Activated naive CD8-positive, alpha-beta T cell treated with anti-CD3 and anti-CD28 coated beads, Interleukin-2, amount 10 ng/mL, durations not matched to agents 7 days and 5 days (primary cell): Measurements from ENCODE around the gene CIAO2B. TPM values are rescaled to one million over a fixed set of nuclear protein-coding genes. Genes with fewer than 3 reads are reported as not detected.
"Not testable (repeated sequence)": the region's sequence is repeated elsewhere in the genome, so short reads cannot be mapped to it uniquely, and the experiment has no call there.

Experiments used
- ATAC-seq: fragments of 150-1000 bp; cut with Tn5 transposase; one replicate; pipeline ENCODE4 v1.10.0; 2021; ENCODE audit warnings: low read depth, moderate library complexity
- POLR2A ChIA-PET: fragments of 350-600 bp; sonication (Branson Sonifier 250); formaldehyde crosslinking; loops from one replicate; lab custom pipeline; 2021; ENCODE audit warnings: antibody characterized with exemption; lab: Charles Lee
- DNase-seq: peaks from one replicate; pipeline ENCODE4 v3.0.0; 2021
- H3K27ac Mint-ChIP-seq: one replicate; pipeline ENCODE4 v1.8.0; 2022; ENCODE audit warnings: mild to moderate bottlenecking, mixed read lengths
- H3K27me3 Mint-ChIP-seq: one replicate; pipeline ENCODE4 v1.8.0; 2022; ENCODE audit warnings: mild to moderate bottlenecking, moderate library complexity, mixed read lengths
- H3K36me3 Mint-ChIP-seq: one replicate; pipeline ENCODE4 v1.8.0; 2021; ENCODE audit warnings: mild to moderate bottlenecking, mixed read lengths
- H3K4me1 Mint-ChIP-seq: one replicate; pipeline ENCODE4 v1.8.0; 2021; ENCODE audit warnings: mixed read lengths
- H3K4me3 Mint-ChIP-seq: one replicate; pipeline ENCODE4 v1.8.0; 2022; ENCODE audit warnings: mild to moderate bottlenecking, moderate library complexity, mixed read lengths
- H3K9me3 Mint-ChIP-seq: one replicate; pipeline ENCODE4 v1.8.0; 2021; ENCODE audit warnings: mixed read lengths
- total RNA-seq, 2 experiments: library from RNA; stranded (reverse); gene quantifications; one replicate each; pipeline ENCODE4 v1.2.3, GENCODE V29; 2021

Gene CIAO2B
- total RNA-seq, 2 experiments from 2014 or later, result 98.0 to 106 TPM

- POLR2A ChIA-PET, result no interaction called here
- H3K4me3 Mint-ChIP-seq, result no peak overlapping the region
- no peak for ATAC-seq
- peaks cover 4% of the 10 kb centered on the region for H3K4me1 Mint-ChIP-seq
- DNase-seq, result no peak
- H3K36me3 Mint-ChIP-seq, result no peaks in the 10 kb centered on the region
- H3K9me3 Mint-ChIP-seq, result no peaks in the 10 kb centered on the region
- no peak overlapping the region for H3K27ac Mint-ChIP-seq
- H3K27me3 Mint-ChIP-seq, result peaks cover 3% of the 10 kb centered on the region
Observed at GRCh38 chr16:66899945-66900710, 34.1 kb downstream of the CIAO2B start.

- DNase-seq (no peak), ATAC-seq (no peak)
- Mint-ChIP-seq H3K4me1 (peaks cover 5% of the 10 kb centered on the region), H3K27ac (no peak overlapping the region), H3K36me3 (no peaks in the 10 kb centered on the region), H3K27me3 (peaks cover 3% of the 10 kb centered on the region), H3K9me3 (no peaks in the 10 kb centered on the region), H3K4me3 (no peak overlapping the region)
- POLR2A ChIA-PET, result no interaction called here
Observed at GRCh38 chr16:66899310-66899944, 34.8 kb downstream of the CIAO2B start.

DNA sequence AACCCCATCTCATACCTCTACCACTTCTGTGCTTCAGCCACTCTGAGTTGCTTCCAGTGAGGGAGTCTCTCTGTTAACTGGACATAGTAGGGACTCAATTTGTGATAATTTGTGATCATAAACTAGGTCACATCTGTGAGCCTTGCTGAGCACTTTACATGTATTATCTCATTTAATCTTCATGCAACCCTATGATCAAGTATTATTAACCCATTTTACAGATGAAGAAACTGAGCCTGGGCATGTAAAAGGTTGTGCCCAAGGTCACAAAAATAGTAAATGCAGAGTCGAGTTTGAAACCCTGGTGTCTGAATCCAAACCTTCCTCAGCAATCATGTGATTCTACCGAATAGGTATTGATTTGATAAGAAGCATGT is 35.3 kb downstream of the CIAO2B start:
- H3K36me3 Mint-ChIP-seq, result no peaks in the 10 kb centered on the region
- DNase-seq (no peak), ATAC-seq (no peak)
- H3K27me3 Mint-ChIP-seq, result peaks cover 3% of the 10 kb centered on the region
- peak overlapping the region; percentile 27 for H3K27ac Mint-ChIP-seq
- no peaks in the 10 kb centered on the region for H3K9me3 Mint-ChIP-seq
- peaks cover 6% of the 10 kb centered on the region for H3K4me1 Mint-ChIP-seq
- no peak overlapping the region for H3K4me3 Mint-ChIP-seq
- POLR2A ChIA-PET, result no interaction called here

DNA sequence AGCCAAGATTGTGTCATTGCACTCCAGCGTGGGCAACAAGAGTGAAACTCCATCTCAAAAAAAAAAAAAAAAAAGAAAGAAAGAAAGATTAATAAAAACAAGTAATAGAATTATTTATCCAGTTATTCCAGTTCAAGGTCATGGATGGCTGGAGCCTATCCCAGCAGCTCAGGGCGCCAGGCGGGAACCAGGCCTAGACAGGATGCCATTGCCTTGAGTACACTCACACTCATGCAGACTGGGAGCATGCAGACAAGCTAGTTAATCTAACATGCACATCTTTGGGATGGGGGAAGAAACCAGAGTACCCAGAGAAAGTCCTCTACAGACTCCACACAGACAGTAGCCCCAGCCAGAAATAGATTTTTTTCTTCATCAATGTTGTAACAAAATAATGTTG is 36.0 kb downstream of the CIAO2B start:
- Mint-ChIP-seq H3K27me3 (peaks cover 3% of the 10 kb centered on the region), H3K9me3 (no peaks in the 10 kb centered on the region), H3K36me3 (no peaks in the 10 kb centered on the region), H3K4me3 (no peak overlapping the region), H3K4me1 (peaks cover 7% of the 10 kb centered on the region), H3K27ac (no peak overlapping the region)
- DNase-seq (no peak), ATAC-seq (no peak)
- POLR2A ChIA-PET, result no interaction called here

- ATAC-seq, H3K36me3 Mint-ChIP-seq, H3K27me3 Mint-ChIP-seq, H3K9me3 Mint-ChIP-seq, POLR2A ChIA-PET, H3K27ac Mint-ChIP-seq, DNase-seq, H3K4me3 Mint-ChIP-seq: not testable (repeated sequence)
- H3K4me1 Mint-ChIP-seq, result peaks cover 15% of the 10 kb centered on the region
Observed at GRCh38 chr16:66896682-66897081, 37.5 kb downstream of the CIAO2B start.

- Mint-ChIP-seq H3K27ac (peak overlapping the region; percentile 3), H3K4me1 (peaks cover 15% of the 10 kb centered on the region), H3K27me3 (peaks cover 3% of the 10 kb centered on the region), H3K36me3 (peaks cover 2% of the 10 kb centered on the region), H3K4me3 (no peak overlapping the region), H3K9me3 (no peaks in the 10 kb centered on the region)
- ATAC-seq (no peak), DNase-seq (no peak)
- POLR2A ChIA-PET, result interaction anchor here (1.0 to 1.8 kb wide), 3 partner anchors 16 to 36 kb away, joined by 3 to 7 read pairs (median 4); partner anchors contain the start of gene PDP2
Observed at GRCh38 chr16:66895999-66896398, 38.2 kb downstream of the CIAO2B start.

- no peak for DNase-seq
- Mint-ChIP-seq H3K4me1 (peaks cover 15% of the 10 kb centered on the region), H3K9me3 (no peaks in the 10 kb centered on the region), H3K27me3 (peaks cover 3% of the 10 kb centered on the region), H3K4me3 (no peak overlapping the region), H3K27ac (no peak overlapping the region), H3K36me3 (peaks cover 2% of the 10 kb centered on the region)
- POLR2A ChIA-PET, result interaction anchor here (1.0 to 1.8 kb wide), 3 partner anchors 15 to 36 kb away, joined by 3 to 7 read pairs (median 4); partner anchors contain the start of gene PDP2
- no peak for ATAC-seq
Observed at GRCh38 chr16:66895689-66895979, 38.6 kb downstream of the CIAO2B start.

GRCh38 chr16:66894948-66895688 is 39.1 kb downstream of the CIAO2B start:
- peak; percentile 91 for ATAC-seq
- no peak overlapping the region for H3K27ac Mint-ChIP-seq
- POLR2A ChIA-PET, result interaction anchor here (1.0 to 1.8 kb wide), 3 partner anchors 15 to 37 kb away, joined by 3 to 7 read pairs (median 4); partner anchors contain the start of gene PDP2

GRCh38 chr16:66894055-66894454 is 40.1 kb downstream of the CIAO2B start:
- Mint-ChIP-seq H3K27ac (peak overlapping the region; percentile 65), H3K36me3 (peaks cover 2% of the 10 kb centered on the region)
- DNase-seq, result no peak

More at GRCh38 chr16:66894948-66895688, 39.1 kb downstream of the CIAO2B start:
- Mint-ChIP-seq H3K36me3 (peaks cover 2% of the 10 kb centered on the region), H3K9me3 (no peaks in the 10 kb centered on the region), H3K4me1 (peaks cover 15% of the 10 kb centered on the region), H3K4me3 (no peak overlapping the region), H3K27me3 (peaks cover 3% of the 10 kb centered on the region)
- peak; percentile 64 for DNase-seq

GRCh38 chr16:66891797-66892196 is 42.4 kb downstream of the CIAO2B start:
- no peak for ATAC-seq
- no peaks in the 10 kb centered on the region for H3K27me3 Mint-ChIP-seq
- no peak overlapping the region for H3K4me3 Mint-ChIP-seq
- H3K9me3 Mint-ChIP-seq, result no peaks in the 10 kb centered on the region
- no peak overlapping the region for H3K27ac Mint-ChIP-seq
- peaks cover 19% of the 10 kb centered on the region for H3K4me1 Mint-ChIP-seq
- POLR2A ChIA-PET, result interaction anchor here (0.9 to 1.2 kb wide), 4 partner anchors 10 to 17 kb away, joined by 3 to 5 read pairs (median 3); no protein-coding TSS in a partner anchor
- peaks cover 8% of the 10 kb centered on the region for H3K36me3 Mint-ChIP-seq
- DNase-seq, result no peak

More at GRCh38 chr16:66894055-66894454, 40.1 kb downstream of the CIAO2B start:
- Mint-ChIP-seq H3K4me3 (no peak overlapping the region), H3K4me1 (peaks cover 13% of the 10 kb centered on the region), H3K9me3 (no peaks in the 10 kb centered on the region), H3K27me3 (peaks cover 3% of the 10 kb centered on the region)
- ATAC-seq, result no peak
- POLR2A ChIA-PET, result interaction anchor here (0.6 to 1.8 kb wide), 4 partner anchors 14 to 21 kb away, joined by 3 to 7 read pairs (median 4); partner anchors contain the start of gene PDP2

DNA sequence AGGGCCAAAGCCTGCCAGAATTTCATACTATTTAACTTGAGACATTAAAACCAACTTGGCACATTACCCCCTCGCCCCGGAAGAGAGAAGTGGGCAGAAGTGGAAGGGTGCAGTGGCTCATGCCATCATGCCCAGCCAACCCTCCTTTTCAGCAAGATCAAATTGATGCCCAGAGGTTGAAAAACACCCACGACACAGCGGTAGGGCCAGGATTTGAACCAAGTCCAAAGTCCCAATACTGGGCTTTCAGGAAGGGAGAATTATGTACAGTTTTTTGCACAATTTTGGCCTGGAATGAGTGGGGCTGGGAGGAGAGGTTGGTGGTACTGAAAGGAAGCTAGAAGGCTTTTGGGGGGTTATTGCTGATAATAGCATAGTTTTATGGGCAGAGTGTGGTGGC is 42.8 kb downstream of the CIAO2B start:
- Mint-ChIP-seq H3K27me3 (no peaks in the 10 kb centered on the region), H3K27ac (no peak overlapping the region), H3K9me3 (no peaks in the 10 kb centered on the region), H3K36me3 (peaks cover 8% of the 10 kb centered on the region), H3K4me3 (no peak overlapping the region), H3K4me1 (peaks cover 20% of the 10 kb centered on the region)
- no peak for ATAC-seq
- POLR2A ChIA-PET, result interaction anchor here (1.2 kb wide), 1 partner anchor 14 kb away, joined by 3 read pairs; no protein-coding TSS in a partner anchor
- DNase-seq, result no peak

DNA sequence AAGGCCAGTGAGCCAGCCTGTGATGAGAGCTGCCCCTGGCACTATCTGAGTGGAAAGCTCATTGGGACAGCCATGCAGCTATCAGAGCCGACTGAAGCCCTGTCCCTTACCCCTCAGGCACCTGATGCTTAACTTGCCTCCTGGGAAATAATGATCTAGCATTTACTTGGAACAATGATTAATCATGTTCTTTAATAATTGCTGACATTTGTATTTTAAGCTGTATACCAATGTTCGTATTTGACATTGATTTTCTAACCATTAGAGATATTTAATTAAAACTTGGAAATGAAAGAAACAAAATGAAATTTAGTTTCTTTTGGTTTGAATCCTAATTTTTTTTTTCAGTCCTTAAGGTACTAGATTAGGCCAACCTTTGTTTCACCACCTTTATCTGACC is 43.4 kb downstream of the CIAO2B start:
- no peaks in the 10 kb centered on the region for H3K9me3 Mint-ChIP-seq
- H3K4me3 Mint-ChIP-seq, result no peak overlapping the region
- peaks cover 9% of the 10 kb centered on the region for H3K36me3 Mint-ChIP-seq
- H3K27ac Mint-ChIP-seq, result no peak overlapping the region
- ATAC-seq (no peak), DNase-seq (no peak)
- POLR2A ChIA-PET, result interaction anchor here (0.7 kb wide), 1 partner anchor 11 kb away, joined by 3 read pairs; the partner anchor contains the start of gene PDP2
- no peaks in the 10 kb centered on the region for H3K27me3 Mint-ChIP-seq
- peaks cover 22% of the 10 kb centered on the region for H3K4me1 Mint-ChIP-seq

DNA sequence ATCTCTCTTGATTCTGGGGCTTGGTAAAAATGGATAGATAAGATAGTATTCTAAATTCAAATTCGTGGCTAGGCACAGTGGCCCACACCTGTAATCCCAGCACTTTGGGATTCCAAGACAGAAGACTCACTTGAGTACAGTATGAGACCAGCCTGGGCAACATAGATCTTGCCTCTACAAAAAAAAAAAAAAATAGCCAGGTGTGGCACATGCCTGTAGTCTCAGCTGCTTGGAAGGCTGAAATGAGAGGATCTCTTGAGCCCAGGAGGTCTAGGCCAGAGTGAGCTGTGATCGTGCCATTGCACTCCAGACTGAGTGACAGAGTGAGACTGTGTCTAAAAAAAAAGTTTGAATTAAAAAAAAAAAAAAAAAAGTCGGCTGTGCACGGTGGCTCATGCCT is 44.6 kb downstream of the CIAO2B start:
- DNase-seq (no peak), ATAC-seq (no peak)
- POLR2A ChIA-PET, result no interaction called here
- Mint-ChIP-seq H3K27ac (no peak overlapping the region), H3K27me3 (no peaks in the 10 kb centered on the region), H3K9me3 (no peaks in the 10 kb centered on the region), H3K4me1 (peaks cover 32% of the 10 kb centered on the region), H3K4me3 (no peak overlapping the region), H3K36me3 (peaks cover 16% of the 10 kb centered on the region)
